ENCODE measurements around the gene KLF3.

DNA sequence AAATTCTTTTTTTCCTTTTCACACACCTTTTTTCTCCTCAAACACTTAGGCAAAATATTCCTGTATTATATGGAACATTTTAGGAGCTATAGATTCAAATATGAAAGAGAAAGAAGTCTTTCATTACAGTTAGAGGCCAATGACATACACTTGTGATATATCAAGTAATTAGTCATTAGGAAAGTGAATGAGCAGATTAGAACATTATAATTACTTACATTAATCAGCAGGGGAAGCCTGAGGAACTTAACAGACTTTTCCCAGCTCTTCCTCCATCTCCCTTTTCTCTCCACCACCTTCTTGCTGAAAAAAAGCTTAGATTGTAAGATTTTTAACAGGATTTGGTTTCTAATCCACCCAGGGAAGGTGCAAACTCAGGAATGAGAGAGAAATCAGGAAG lies 29.6 kb downstream of the KLF3 start:
- TF ChIP-seq, protein P1, sequence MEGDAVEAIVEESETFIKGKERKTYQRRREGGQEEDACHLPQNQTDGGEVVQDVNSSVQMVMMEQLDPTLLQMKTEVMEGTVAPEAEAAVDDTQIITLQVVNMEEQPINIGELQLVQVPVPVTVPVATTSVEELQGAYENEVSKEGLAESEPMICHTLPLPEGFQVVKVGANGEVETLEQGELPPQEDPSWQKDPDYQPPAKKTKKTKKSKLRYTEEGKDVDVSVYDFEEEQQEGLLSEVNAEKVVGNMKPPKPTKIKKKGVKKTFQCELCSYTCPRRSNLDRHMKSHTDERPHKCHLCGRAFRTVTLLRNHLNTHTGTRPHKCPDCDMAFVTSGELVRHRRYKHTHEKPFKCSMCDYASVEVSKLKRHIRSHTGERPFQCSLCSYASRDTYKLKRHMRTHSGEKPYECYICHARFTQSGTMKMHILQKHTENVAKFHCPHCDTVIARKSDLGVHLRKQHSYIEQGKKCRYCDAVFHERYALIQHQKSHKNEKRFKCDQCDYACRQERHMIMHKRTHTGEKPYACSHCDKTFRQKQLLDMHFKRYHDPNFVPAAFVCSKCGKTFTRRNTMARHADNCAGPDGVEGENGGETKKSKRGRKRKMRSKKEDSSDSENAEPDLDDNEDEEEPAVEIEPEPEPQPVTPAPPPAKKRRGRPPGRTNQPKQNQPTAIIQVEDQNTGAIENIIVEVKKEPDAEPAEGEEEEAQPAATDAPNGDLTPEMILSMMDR (IDR thresholded peaks at IDR 0.05): no peak
- no peak for TF ChIP-seq POLR2AphosphoS5 (IDR thresholded peaks at IDR 0.05)
- no peak for TF ChIP-seq POLR2A (IDR thresholded peaks at IDR 0.05)
